Psoas muscle (tissue), 8 donors: Measurements from ENCODE around the gene ECPAS. TPM values are rescaled to one million over a fixed set of nuclear protein-coding genes. Genes with fewer than 3 reads are reported as not detected.

Experiments used
- ATAC-seq, 4 donors: fragments of 200-7000 bp; cut with Tn5 transposase; one replicate each; pipeline ENCODE4 v1.9.1; 2020; ENCODE audit warnings: moderate library complexity in 3 of 4, mild to moderate bottlenecking in 2 of 4
- DNase-seq, 2 donors: peaks; one replicate each; pipeline ENCODE4 v3.0.0-alpha.2; 2020
- H3K27ac ChIP-seq: fragments of 200-600 bp; one replicate; pipeline ENCODE4 v1.8.0; 2022
- H3K27me3 ChIP-seq, 3 donors: fragments of 200-600 bp in 1 of 3; one replicate each; pipeline versions ENCODE4 v1.6.1 to v1.8.0; 2013 to 2022; ENCODE audit warnings: low read length in 2 of 3, mild to moderate bottlenecking in 2 of 3, moderate library complexity in 1 of 3; ENCODE audit not compliant: insufficient read depth in 3 of 3
- H3K36me3 ChIP-seq, 2 donors: fragments of 200-600 bp in 1 of 2; one replicate each; pipeline versions ENCODE4 v1.6.1 to v1.8.0; 2013 to 2022; ENCODE audit warnings: low read depth in 1 of 2, mild to moderate bottlenecking in 1 of 2, moderate library complexity in 1 of 2; ENCODE audit not compliant: insufficient read depth in 1 of 2
- H3K4me1 ChIP-seq: fragments of 200-600 bp; one replicate; pipeline ENCODE4 v1.8.0; 2022
- H3K4me3 ChIP-seq: fragments of 200-600 bp; one replicate; pipeline ENCODE4 v1.8.0; 2022; ENCODE audit warnings: mild to moderate bottlenecking
- H3K9me3 ChIP-seq: fragments of 200-600 bp; one replicate; pipeline ENCODE4 v1.8.0; 2022
- CTCF ChIP-seq: fragments of 200-600 bp; IDR thresholded peaks from one replicate; pipeline ENCODE4 v1.8.0; 2022; ENCODE audit warnings: antibody characterized with exemption
- WGBS, 3 donors: extraction: QIAGEN DNeasy Blood & Tissue Kit; methylation state at CpG; one replicate each; pipeline versions ENCODE4 v1.1.6 to v1.1.7; 2013; 5-methylcytosine and 5-hydroxymethylcytosine counted together
- intact Hi-C, 2 donors: fragments of 100-400 bp; cut with DNase I; formaldehyde crosslinking; loops; one replicate each; pipeline versions ENCODE4 v1.11.0 to v1.14.2; 2022
- polyA plus RNA-seq, 3 donors: library from polyadenylated mRNA; stranded (reverse); fragments of 200-250 nt; gene quantifications; one replicate each; pipeline ENCODE4 v1.2.3, GENCODE V29; 2013
- total RNA-seq, 4 donors: library from RNA; stranded (reverse); fragmentation: NEBNext Ultra II Directional in 2 of 4; extraction: Animal tissue kit (Norgen Biotek cat#: 25700) in 2 of 4; gene quantifications; one replicate each; pipeline versions ENCODE4 v1.2.1 to v1.2.4, GENCODE V29; 2021 to 2023
- donor health status: healthy with polysubstance abuse.
- donor health status: DM: no; HTN: no; CAD: no; lungs with moderate emphysema.
- donor health status: Bipolar disorder and iron deficiency.
- donor health status: healthy.
- donor health status: DM: yes; HTN: yes; CAD: no.
- donor health status: DM: no; HTN: no; CAD: no.
- donor health status: DM: no; HTN: no; CAD: no.
- donor health status: DM: yes; HTN: yes; CAD: no.

ECPAS gene
- total and polyA plus RNA-seq, 7 donors = 95.9 to 456 (median 307) TPM

DNA sequence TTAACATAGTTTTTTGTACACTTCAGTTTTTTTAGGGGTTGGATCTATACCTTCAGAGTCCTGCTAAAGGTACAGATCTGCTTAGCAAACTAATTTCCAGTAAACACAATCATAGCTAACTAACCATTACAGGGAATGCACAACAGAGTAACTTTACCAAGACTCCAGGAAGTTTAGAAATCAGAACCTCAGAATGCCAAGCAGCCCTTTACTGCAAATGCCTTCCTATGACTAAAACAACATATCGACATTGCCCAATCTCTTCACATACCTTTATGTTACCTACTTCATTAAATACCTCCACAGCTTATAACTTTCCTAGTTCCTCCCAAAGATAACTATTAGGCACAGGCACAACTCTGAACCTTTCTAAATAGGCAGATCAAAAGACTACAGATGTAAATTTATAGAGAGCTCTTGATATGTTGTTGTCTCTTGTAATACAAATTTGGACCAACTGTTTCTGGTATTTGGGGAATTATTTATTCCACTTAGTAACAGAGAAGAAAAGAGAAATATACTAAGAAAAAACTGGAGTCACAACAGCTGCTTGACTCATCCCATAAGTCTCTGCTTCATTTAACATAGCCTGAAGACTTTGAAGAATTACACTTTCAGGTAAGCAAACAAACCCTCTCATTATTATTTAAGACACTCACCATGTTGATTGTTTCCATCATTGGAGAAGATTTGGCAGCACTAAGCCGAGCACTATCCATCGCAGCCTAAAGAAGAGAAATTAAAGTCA, 108.2 kb downstream of the ECPAS start:
- no peak for TF ChIP-seq CTCF
- DNase-seq (no peak), ATAC-seq (no peak)
- intact Hi-C loops = loop anchor here in 1 of 2 donors (10.0 kb wide), 1 partner anchor 1819 kb away; no protein-coding TSS in a partner anchor
- no peaks in the 10 kb centered on the region for H3K9me3 ChIP-seq
- H3K36me3 ChIP-seq = peaks cover 14 to 100% of the 10 kb centered on the region in 2 donors
- WGBS, 3 donors = 95 to 99% (median 99%) methylated on average over 3 of the region's 3 CpGs
- H3K27me3 ChIP-seq = no peaks in the 10 kb centered on the region
- no peak overlapping the region for H3K27ac ChIP-seq
- H3K4me3 ChIP-seq = no peak overlapping the region
- H3K4me1 ChIP-seq = no peaks in the 10 kb centered on the region

DNA sequence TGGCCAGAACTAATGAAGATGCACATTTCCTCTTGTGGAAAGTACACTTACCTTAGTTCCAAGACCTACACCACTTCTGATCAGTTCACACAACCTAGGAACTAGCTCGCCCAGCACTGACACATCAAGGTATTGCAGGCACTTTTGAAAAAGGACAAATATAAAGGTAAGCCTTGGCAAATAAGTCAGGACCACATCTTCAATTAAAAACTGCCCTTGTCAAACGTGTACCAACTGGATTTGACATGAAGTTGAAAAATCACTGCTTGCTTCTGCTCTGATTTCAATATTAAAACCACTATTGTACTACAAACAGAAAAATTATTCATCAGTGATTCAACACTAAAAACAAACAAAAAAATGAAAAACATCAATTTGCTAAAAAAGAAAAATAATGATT, 109.1 kb downstream of the ECPAS start:
- Histone ChIP-seq H3K27me3 (no peaks in the 10 kb centered on the region), H3K27ac (no peak overlapping the region), H3K9me3 (no peaks in the 10 kb centered on the region), H3K36me3 (peaks cover 15 to 100% of the 10 kb centered on the region in 2 donors), H3K4me1 (no peaks in the 10 kb centered on the region), H3K4me3 (no peak overlapping the region)
- no peak for ATAC-seq
- intact Hi-C loops = loop anchor here in 1 of 2 donors (10.0 kb wide), 1 partner anchor 1820 kb away; no protein-coding TSS in a partner anchor
- no peak for TF ChIP-seq CTCF
- WGBS, 3 donors = 86 to 96% (median 87%) methylated on average over 2 of the region's 2 CpGs
- no peak for DNase-seq

DNA sequence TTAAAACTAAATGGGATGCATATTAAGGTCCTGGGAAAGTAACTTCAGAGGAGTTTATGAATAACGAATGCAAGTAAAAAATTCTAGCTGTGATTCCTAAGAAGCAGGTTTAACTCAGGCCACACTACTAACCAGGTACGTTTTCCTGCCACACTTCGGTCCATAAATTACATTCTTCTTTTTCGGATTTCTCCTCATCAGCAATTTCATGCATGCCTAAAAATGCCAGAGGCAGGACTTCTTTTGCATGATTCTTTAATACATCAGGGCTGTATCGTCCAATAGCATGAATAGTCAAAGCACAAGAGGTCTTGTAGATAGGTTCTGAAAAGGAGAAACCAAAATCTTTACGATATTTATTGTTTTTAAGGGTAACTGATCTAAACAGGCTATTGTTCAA, 111.9 kb downstream of the ECPAS start:
- DNase-seq (no peak), ATAC-seq (no peak)
- H3K4me1 ChIP-seq = no peaks in the 10 kb centered on the region
- intact Hi-C loops = loop anchor here (5.0 to 10.0 kb wide), 3 partner anchors 40 to 1823 kb away; no protein-coding TSS in a partner anchor
- WGBS, 3 donors = 90 to 96% (median 94%) methylated on average over 6 of the region's 6 CpGs
- no peaks in the 10 kb centered on the region for H3K9me3 ChIP-seq
- H3K36me3 ChIP-seq = peaks cover 27 to 100% of the 10 kb centered on the region in 2 donors
- H3K27ac ChIP-seq = no peak overlapping the region
- no peaks in the 10 kb centered on the region for H3K27me3 ChIP-seq
- no peak overlapping the region for H3K4me3 ChIP-seq
- no peak for TF ChIP-seq CTCF

DNA sequence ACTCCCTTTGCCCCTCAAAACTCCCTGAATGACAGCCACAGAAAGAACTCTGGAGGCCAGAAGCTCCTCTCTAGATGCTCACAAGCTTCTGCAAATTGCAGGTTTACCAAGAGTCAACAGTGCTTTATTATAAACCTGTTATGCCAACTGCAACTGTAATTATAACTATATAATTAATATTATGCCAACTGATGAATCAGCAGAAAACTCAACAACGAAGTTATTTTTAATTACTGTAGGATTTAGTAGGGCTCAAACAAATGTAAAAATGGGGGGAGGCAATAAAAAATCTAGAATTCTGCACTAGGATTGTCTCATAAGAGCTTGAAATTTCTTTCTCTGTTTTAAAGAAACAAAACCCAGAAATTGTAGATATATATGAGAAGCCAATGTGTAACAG, 117.2 kb downstream of the ECPAS start:
- Histone ChIP-seq H3K27ac (no peak overlapping the region), H3K4me1 (no peaks in the 10 kb centered on the region), H3K4me3 (no peak overlapping the region), H3K36me3 (peaks cover 24 to 100% of the 10 kb centered on the region in 2 donors), H3K27me3 (no peaks in the 10 kb centered on the region), H3K9me3 (no peaks in the 10 kb centered on the region)
- no peak for TF ChIP-seq CTCF
- WGBS, 3 donors = 42 to 68% (median 58%) methylated on average over 1 of the region's 1 CpG
- ATAC-seq (no peak), DNase-seq (no peak)
- intact Hi-C loops = loop anchor here in 1 of 2 donors (5.0 kb wide), 1 partner anchor 45 kb away; no protein-coding TSS in a partner anchor
